HFF-Myc (cell line): ENCODE data around the gene EEPD1.

Experiments
- DNase-seq: peaks from one replicate; pipeline ENCODE4 v3.0.0-alpha.2; 2011; ENCODE audit warnings: low read depth; ENCODE audit errors: extremely low read depth
- H3K4me3 ChIP-seq: replicated peaks from 2 replicates; pipeline ENCODE4 v1.5.1; 2011; ENCODE audit warnings: low read depth, mild to moderate bottlenecking, control low read depth, low read length
- CTCF ChIP-seq: IDR thresholded peaks from 2 replicates; pipeline ENCODE4 v1.5.1; 2012; ENCODE audit warnings: mild to moderate bottlenecking, low read depth, low read length, control low read depth; ENCODE audit errors: missing control alignments

The EEPD1 gene

GRCh38 chr7:36310897-36311296 lies 157.8 kb downstream of the EEPD1 start:
- no peak for DNase-seq
- TF ChIP-seq CTCF = no peak
- no peak overlapping the region for H3K4me3 ChIP-seq

GRCh38 chr7:36311539-36311938 lies 158.5 kb downstream of the EEPD1 start:
- DNase-seq = no peak
- no peak overlapping the region for H3K4me3 ChIP-seq
- no peak for TF ChIP-seq CTCF

DNA sequence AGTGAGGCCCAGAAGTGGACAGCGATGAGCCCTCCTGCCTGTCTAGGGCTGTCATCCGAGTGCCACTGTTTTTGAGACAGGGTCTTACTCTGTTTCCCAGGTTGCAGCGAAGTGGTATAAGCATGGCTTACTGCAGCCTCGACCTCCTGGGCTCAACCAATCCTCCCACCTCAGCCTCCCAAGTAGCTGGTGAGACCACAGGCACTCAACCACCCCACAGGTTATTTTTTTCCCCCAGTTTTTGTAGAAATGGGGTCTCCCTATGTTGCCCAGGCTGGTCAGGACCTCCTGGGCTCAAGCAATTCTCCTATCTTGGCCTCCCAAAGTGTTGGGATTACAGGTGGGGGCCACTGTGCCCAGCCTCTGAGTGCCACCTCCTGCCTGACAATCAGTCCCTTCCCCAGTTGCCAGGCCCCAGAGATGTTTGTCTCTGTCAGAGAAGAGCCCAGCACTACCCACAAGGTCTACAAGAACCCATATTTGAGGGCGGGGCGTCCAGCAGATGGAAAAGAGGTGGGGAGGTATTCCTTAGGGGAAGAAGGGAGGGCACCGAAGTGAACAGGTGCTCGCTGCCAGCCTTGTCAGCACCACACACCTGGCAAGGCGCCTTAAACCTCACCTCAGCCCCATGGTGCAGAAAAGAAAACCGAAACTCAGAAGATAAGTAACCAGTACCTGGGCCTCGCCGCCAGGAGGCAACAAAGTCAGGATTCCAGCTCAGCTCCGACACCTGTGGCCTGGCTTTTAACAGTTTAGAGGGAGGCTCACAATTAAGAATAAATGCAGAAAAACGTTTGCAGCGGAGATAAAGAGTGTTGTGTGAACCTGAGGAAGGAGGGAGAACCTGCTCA lies 159.2 kb downstream of the EEPD1 start:
- TF ChIP-seq CTCF = no peak
- no peak for DNase-seq
- no peak overlapping the region for H3K4me3 ChIP-seq

DNA sequence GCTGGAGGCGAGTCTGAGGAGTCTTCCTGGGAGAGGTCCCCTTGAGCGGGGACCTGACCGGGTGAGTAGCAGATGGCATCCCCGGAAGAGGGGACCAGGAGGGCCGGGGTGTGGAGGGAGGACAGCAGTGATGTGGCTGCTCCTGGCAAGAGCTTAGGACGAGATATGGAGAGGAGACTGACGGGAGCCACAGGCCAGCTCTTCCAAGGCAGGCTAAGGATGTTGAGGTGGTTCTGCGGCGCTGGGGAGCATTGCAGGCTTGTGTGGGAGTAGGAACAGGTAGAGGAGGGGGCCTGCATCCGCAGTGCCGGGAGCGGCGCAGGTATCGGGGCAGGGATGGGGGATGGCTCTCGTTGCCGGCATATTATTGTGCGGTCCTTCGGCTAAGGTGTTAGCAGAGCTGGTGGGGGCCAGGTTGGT lies 159.9 kb downstream of the EEPD1 start:
- no peak overlapping the region for H3K4me3 ChIP-seq
- no peak for DNase-seq
- TF ChIP-seq CTCF = no peak

- H3K4me3 ChIP-seq = no peak overlapping the region
Measured at GRCh38 chr7:36313607-36314006, 160.6 kb downstream of the EEPD1 start.

GRCh38 chr7:36314491-36314890 lies 161.4 kb downstream of the EEPD1 start:
- no peak overlapping the region for H3K4me3 ChIP-seq
- TF ChIP-seq CTCF = no peak
- no peak for DNase-seq

More at GRCh38 chr7:36313607-36314006, 160.6 kb downstream of the EEPD1 start:
- DNase-seq = no peak
- TF ChIP-seq CTCF = no peak
